Measurements from ENCODE around the gene AIF1L. TPM values are rescaled to one million over a fixed set of nuclear protein-coding genes. Genes with fewer than 3 reads are reported as not detected.

AIF1L gene
- total RNA-seq, 4 donors from 2014 or later = 17.2 to 33.0 (median 20.7) TPM

- WGBS, 2 donors = 94 to 95% methylated on average over 7 to 9 of the region's 9 CpGs
- no peak overlapping the region for H3K4me3 ChIP-seq (ENCODE audit: low read depth, poor library complexity, severe bottlenecking)
- no peak for TF ChIP-seq POLR2A (IDR thresholded peaks at IDR 0.05)
- no peak for TF ChIP-seq CTCF (IDR thresholded peaks at IDR 0.05)
- DNase-seq (ENCODE audit: low spot score in 2 of 2) = no peak
- intact Hi-C loops (cut with DNase I; ENCODE audit: low total_unique reads) = no loop called here
Observed at GRCh38 chr9:131081868-131082267, 14.5 kb upstream of the AIF1L start.

- intact Hi-C loops (cut with DNase I; ENCODE audit: low total_unique reads) = no loop called here
- WGBS, 2 donors = 57 to 68% methylated on average over 10 to 11 of the region's 11 CpGs
- DNase-seq (ENCODE audit: low spot score in 2 of 2) = no peak
- TF ChIP-seq CTCF (IDR thresholded peaks at IDR 0.05) = no peak
- H3K4me3 ChIP-seq (ENCODE audit: low read depth, poor library complexity, severe bottlenecking) = no peak overlapping the region
Observed at GRCh38 chr9:131082774-131083512, 13.4 kb upstream of the AIF1L start.

GRCh38 chr9:131084661-131085369 is 11.5 kb upstream of the AIF1L start:
- intact Hi-C loops (cut with DNase I; ENCODE audit: low total_unique reads) = no loop called here
- DNase-seq (ENCODE audit: low spot score in 2 of 2) = no peak
- TF ChIP-seq CTCF (IDR thresholded peaks at IDR 0.05) (no peak), POLR2A (IDR thresholded peaks at IDR 0.05) (no peak)
- H3K4me3 ChIP-seq (ENCODE audit: low read depth, poor library complexity, severe bottlenecking) = no peak overlapping the region
- 82% methylated on average over 8 of the region's 8 CpGs for WGBS, 2 donors

- 81% methylated on average over 22 to 23 of the region's 23 CpGs for WGBS, 2 donors
Observed at GRCh38 chr9:131085370-131086122, 10.8 kb upstream of the AIF1L start.

More at GRCh38 chr9:131085370-131086122, 10.8 kb upstream of the AIF1L start:
- intact Hi-C loops (cut with DNase I; ENCODE audit: low total_unique reads) = no loop called here
- no peak for DNase-seq (ENCODE audit: low spot score in 2 of 2)
- no peak overlapping the region for H3K4me3 ChIP-seq (ENCODE audit: low read depth, poor library complexity, severe bottlenecking)
- no peak for TF ChIP-seq POLR2A (IDR thresholded peaks at IDR 0.05)
- TF ChIP-seq CTCF (IDR thresholded peaks at IDR 0.05) = no peak
